OCI-LY3 (cell line): ENCODE measurements around the gene FAM174A.

ENCODE experiments used
- H2AFZ ChIP-seq: fragments of 200-600, 300-600 bp; shearing (Covaris generic); 2 replicates; pipeline ENCODE4 v1.6.0; 2014; ENCODE audit warnings: antibody characterized with exemption, low read depth, low read length
- H3K27ac ChIP-seq: fragments of 200-600, 300-600 bp; sonication (generic); 2 replicates; pipeline ENCODE4 v1.5.1; 2014; ENCODE audit warnings: mild to moderate bottlenecking, low read length, moderate library complexity, mixed read lengths
- H3K27me3 ChIP-seq: fragments of 200-600, 300-600 bp; sonication (generic); 2 replicates; pipeline ENCODE4 v1.6.1; 2014; ENCODE audit warnings: low read depth, low read length, mixed read lengths
- H3K36me3 ChIP-seq: fragments of 200-600, 300-600 bp; sonication (generic); replicated peaks from 2 replicates; pipeline ENCODE3; 2014; ENCODE audit warnings: low read depth, low read length, mixed read lengths
- H3K4me1 ChIP-seq: fragments of 300-600, 200-600 bp; sonication (generic); 2 replicates; pipeline ENCODE4 v1.6.1; 2014; ENCODE audit warnings: low read length, mixed read lengths
- H3K4me2 ChIP-seq: fragments of 200-600, 300-600 bp; sonication (generic); 2 replicates; pipeline ENCODE4 v1.6.1; 2014; ENCODE audit warnings: low read length, mixed read lengths
- H3K4me3 ChIP-seq: fragments of 300-600, 200-600 bp; sonication (generic); 2 replicates; pipeline ENCODE4 v1.5.1; 2014; ENCODE audit warnings: antibody characterized with exemption, mild to moderate bottlenecking, low read length, moderate library complexity
- H3K79me2 ChIP-seq: fragments of 300-600, 200-600 bp; shearing (Covaris generic); 2 replicates; pipeline ENCODE4 v1.6.1; 2014; ENCODE audit warnings: mild to moderate bottlenecking, low read length, mixed read lengths
- H3K9ac ChIP-seq: fragments of 300-600, 200-600 bp; shearing (Covaris generic); 2 replicates; pipeline ENCODE4 v1.6.0; 2014; ENCODE audit warnings: mild to moderate bottlenecking, low read length, moderate library complexity
- H3K9me3 ChIP-seq: fragments of 200-600, 300-600 bp; shearing (Covaris generic); 2 replicates; pipeline ENCODE4 v1.6.1; 2014; ENCODE audit warnings: low read length, mixed read lengths; ENCODE audit not compliant: insufficient read depth
- H4K20me1 ChIP-seq: fragments of 200-600, 300-600 bp; sonication (generic); 2 replicates; pipeline ENCODE4 v1.6.1; 2016; ENCODE audit warnings: low read length, mixed read lengths; ENCODE audit not compliant: insufficient read depth
- EZH2phosphoT487 ChIP-seq: fragments of 200-600 bp; shearing (Covaris generic); IDR thresholded peaks from 2 replicates; pipeline ENCODE4 v1.6.1; 2018; ENCODE audit warnings: antibody characterized with exemption, mixed run types, low read depth
- TF ChIP-seq, protein P1 (sequence below): fragments of 200-600, 300-600 bp; sonication (generic); IDR thresholded peaks from 2 replicates; pipeline ENCODE4 v1.5.1; 2014; ENCODE audit warnings: antibody characterized with exemption, low read length, low read depth

Gene FAM174A

DNA sequence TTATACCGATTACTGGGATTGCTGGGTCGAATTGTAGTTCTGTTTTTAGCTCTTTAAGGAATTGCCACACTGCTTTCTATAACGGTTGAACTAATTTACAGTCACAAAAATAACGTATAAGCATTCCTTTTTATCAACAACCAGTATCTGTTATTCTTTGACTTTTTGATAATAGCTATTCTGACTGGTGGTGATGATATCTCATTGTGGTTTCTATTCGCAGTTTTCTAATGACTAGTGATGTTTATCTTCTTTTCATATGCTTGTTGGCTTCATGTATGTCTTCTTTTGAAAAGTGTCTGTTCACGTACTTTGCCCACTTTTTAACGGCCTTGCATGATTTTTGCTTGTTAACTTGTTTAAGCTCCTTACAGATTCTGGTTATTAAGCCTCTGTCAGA lies 74.4 kb downstream of the FAM174A start:
- no peak for TF ChIP-seq EZH2phosphoT487
- TF ChIP-seq, protein P1, sequence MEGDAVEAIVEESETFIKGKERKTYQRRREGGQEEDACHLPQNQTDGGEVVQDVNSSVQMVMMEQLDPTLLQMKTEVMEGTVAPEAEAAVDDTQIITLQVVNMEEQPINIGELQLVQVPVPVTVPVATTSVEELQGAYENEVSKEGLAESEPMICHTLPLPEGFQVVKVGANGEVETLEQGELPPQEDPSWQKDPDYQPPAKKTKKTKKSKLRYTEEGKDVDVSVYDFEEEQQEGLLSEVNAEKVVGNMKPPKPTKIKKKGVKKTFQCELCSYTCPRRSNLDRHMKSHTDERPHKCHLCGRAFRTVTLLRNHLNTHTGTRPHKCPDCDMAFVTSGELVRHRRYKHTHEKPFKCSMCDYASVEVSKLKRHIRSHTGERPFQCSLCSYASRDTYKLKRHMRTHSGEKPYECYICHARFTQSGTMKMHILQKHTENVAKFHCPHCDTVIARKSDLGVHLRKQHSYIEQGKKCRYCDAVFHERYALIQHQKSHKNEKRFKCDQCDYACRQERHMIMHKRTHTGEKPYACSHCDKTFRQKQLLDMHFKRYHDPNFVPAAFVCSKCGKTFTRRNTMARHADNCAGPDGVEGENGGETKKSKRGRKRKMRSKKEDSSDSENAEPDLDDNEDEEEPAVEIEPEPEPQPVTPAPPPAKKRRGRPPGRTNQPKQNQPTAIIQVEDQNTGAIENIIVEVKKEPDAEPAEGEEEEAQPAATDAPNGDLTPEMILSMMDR, result no peak
- Histone ChIP-seq H4K20me1 (no peaks in the 10 kb centered on the region), H3K4me2 (no peak overlapping the region)

DNA sequence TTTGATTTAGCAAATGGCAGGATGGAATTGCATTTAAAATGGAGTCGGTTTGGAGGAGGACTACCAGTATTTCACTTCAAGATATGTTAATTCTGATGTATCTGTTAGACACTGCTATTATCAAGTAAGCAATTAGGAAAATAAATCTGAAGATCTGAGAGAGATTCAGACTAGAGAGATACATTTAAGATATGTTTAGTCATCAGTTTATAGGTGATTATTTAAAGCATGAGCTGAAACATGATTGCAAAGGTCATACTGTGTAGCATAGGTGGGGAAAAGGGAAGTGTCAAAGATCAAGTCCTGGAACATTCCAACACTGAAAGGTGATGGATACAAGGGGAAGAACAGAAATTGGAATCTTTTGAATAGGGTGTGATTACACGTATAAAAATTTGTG lies 79.1 kb downstream of the FAM174A start:
- Histone ChIP-seq H3K9ac (no peak overlapping the region), H3K4me3 (no peak overlapping the region), H3K27me3 (no peaks in the 10 kb centered on the region), H3K4me1 (no peaks in the 10 kb centered on the region), H4K20me1 (no peaks in the 10 kb centered on the region), H3K36me3 (no peaks in the 10 kb centered on the region), H3K9me3 (no peaks in the 10 kb centered on the region), H3K27ac (no peak overlapping the region), H3K4me2 (no peak overlapping the region), H3K79me2 (no peaks in the 10 kb centered on the region), H2AFZ (no peak overlapping the region)
- TF ChIP-seq, protein P1, result no peak
- no peak for TF ChIP-seq EZH2phosphoT487

More for the DNA sequence above, 74.4 kb downstream of the FAM174A start:
- Histone ChIP-seq H3K4me1 (no peaks in the 10 kb centered on the region), H2AFZ (no peak overlapping the region), H3K9ac (no peak overlapping the region), H3K27me3 (no peaks in the 10 kb centered on the region), H3K79me2 (no peaks in the 10 kb centered on the region), H3K27ac (no peak overlapping the region), H3K4me3 (no peak overlapping the region), H3K36me3 (no peaks in the 10 kb centered on the region), H3K9me3 (no peaks in the 10 kb centered on the region)

DNA sequence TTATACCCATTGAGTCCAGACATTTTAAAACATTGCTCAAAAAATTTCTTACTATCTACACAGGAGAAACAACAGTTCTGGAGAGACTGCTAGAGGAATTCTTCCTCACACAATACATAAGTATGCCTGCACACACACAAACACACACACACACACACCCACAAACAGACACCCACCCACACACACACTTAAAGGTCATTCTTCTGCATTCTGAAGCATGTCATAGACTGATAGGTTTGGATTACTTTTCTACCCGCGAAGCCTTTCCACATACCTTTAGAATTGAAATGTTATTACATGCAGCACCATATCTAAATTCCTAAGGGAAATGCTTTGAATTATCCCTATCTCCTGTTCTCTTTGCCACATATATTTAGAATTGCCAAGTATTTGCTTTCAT lies 80.2 kb downstream of the FAM174A start:
- Histone ChIP-seq H3K27me3 (no peaks in the 10 kb centered on the region), H3K9me3 (no peaks in the 10 kb centered on the region), H3K79me2 (no peaks in the 10 kb centered on the region), H3K4me3 (no peak overlapping the region), H4K20me1 (no peaks in the 10 kb centered on the region), H3K4me2 (no peak overlapping the region), H3K9ac (no peak overlapping the region), H3K36me3 (no peaks in the 10 kb centered on the region), H3K27ac (no peak overlapping the region), H2AFZ (no peak overlapping the region), H3K4me1 (no peaks in the 10 kb centered on the region)
- TF ChIP-seq, protein P1, result no peak
- no peak for TF ChIP-seq EZH2phosphoT487

DNA sequence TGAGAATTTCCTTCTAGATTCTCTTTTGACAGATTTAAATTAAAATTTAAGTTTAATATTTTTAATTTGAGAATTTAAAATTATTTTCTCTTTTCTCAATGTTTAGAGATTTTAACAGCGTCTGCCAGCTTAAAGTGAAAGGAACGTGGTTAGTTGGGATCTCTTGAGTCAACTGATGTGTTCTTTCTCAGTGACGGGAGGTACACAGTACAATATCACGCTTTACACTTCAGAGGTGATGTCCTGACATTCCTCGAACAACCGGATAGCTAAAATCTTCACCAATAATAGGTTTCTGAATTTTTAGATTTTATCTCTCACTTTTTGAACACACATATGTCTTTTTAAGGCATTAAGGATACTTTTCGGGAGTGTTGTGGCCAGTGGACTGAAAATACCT lies 81.1 kb downstream of the FAM174A start:
- Histone ChIP-seq H3K27ac (no peak overlapping the region), H3K4me3 (no peak overlapping the region), H3K36me3 (no peaks in the 10 kb centered on the region), H3K79me2 (no peaks in the 10 kb centered on the region), H3K4me2 (no peak overlapping the region), H3K27me3 (no peaks in the 10 kb centered on the region), H3K9ac (no peak overlapping the region), H4K20me1 (no peaks in the 10 kb centered on the region), H2AFZ (no peak overlapping the region), H3K9me3 (no peaks in the 10 kb centered on the region), H3K4me1 (no peaks in the 10 kb centered on the region)
- TF ChIP-seq, protein P1, result no peak
- TF ChIP-seq EZH2phosphoT487, result no peak
